Activated CD4-positive, alpha-beta memory T cell treated with anti-CD3 and anti-CD28 coated beads, Interleukin-2, amount 10 ng/mL, durations not matched to agents 7 days and 5 days (primary cell): ENCODE data around the gene PCED1A. TPM values are rescaled to one million over a fixed set of nuclear protein-coding genes. Genes with fewer than 3 reads are reported as not detected.
"Not testable (repeated sequence)": the region's sequence is repeated elsewhere in the genome, so short reads cannot be mapped to it uniquely, and the experiment has no call there.

Experiments
- CTCF ChIA-PET: fragments of 350-600 bp; sonication (Branson Sonifier 250); formaldehyde crosslinking; loops from one replicate; lab custom pipeline; 2021; ENCODE audit warnings: antibody characterized with exemption, inconsistent platforms; lab: Charles Lee
- POLR2A ChIA-PET: fragments of 350-600 bp; sonication (Branson Sonifier 250); formaldehyde crosslinking; loops from one replicate; lab custom pipeline; 2021; ENCODE audit warnings: antibody characterized with exemption; lab: Charles Lee
- DNase-seq: peaks from one replicate; pipeline ENCODE4 v3.0.0-alpha.2; 2020
- H3K27ac Mint-ChIP-seq: one replicate; pipeline ENCODE4 v1.8.0; 2021; ENCODE audit warnings: mild to moderate bottlenecking, mixed read lengths
- H3K27me3 Mint-ChIP-seq: one replicate; pipeline ENCODE4 v1.8.0; 2021; ENCODE audit warnings: mixed read lengths
- H3K36me3 Mint-ChIP-seq: one replicate; pipeline ENCODE4 v1.8.0; 2021; ENCODE audit warnings: low read depth, mixed read lengths
- H3K4me1 Mint-ChIP-seq: one replicate; pipeline ENCODE4 v1.8.0; 2021; ENCODE audit warnings: mixed read lengths
- H3K4me3 Mint-ChIP-seq: one replicate; pipeline ENCODE4 v1.8.0; 2021; ENCODE audit warnings: mild to moderate bottlenecking, mixed read lengths
- H3K9me3 Mint-ChIP-seq: one replicate; pipeline ENCODE4 v1.8.0; 2021; ENCODE audit warnings: mixed read lengths
- total RNA-seq, 2 experiments: library from RNA; stranded (reverse); gene quantifications; one replicate each; pipeline ENCODE4 v1.2.3, GENCODE V29; 2021

Gene PCED1A
- total RNA-seq, 2 experiments from 2014 or later, result 25.0 to 25.7 TPM

DNA sequence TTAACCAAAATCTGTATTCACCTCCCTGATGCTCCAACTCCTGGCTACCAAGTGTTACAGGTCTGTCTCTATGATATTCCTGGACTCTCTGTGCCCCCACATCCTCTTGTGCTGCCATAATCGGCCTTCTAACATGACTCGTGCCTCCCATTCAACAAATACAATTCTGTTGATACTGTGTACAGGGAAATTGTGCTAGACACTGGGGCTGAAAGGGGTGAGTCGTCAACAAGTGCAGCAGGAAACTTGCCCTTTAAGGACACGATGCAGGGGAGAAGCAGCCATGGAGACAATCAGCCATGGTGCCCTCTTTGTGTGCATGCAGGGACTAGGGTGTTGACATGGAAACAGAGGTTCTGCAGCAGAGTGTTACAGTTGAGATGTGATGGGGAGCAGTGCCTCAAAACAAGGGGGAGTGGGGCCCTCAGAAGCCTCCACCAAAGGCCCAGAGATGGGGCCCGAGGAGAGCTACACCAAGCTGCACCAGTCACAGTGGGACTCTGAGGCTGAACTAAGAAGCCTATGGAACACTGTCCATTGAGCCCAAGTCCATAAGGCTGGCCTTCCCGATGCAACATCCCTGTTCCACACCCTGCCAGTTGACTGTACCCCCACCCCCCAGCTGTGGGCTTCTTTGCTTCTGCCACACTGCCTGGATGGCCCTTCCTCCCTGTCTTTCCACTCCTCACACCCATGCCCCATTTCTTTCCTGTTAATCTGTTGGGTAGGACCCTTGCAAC lies 3.1 kb downstream of the PCED1A start:
- ChIA-PET CTCF (no interaction called here), POLR2A (no interaction called here)
- Mint-ChIP-seq H3K9me3 (no peaks in the 10 kb centered on the region), H3K36me3 (peaks cover 3% of the 10 kb centered on the region), H3K27ac (no peak overlapping the region), H3K27me3 (no peaks in the 10 kb centered on the region), H3K4me3 (no peak overlapping the region), H3K4me1 (peaks cover 13% of the 10 kb centered on the region)
- DNase-seq, result no peak

DNA sequence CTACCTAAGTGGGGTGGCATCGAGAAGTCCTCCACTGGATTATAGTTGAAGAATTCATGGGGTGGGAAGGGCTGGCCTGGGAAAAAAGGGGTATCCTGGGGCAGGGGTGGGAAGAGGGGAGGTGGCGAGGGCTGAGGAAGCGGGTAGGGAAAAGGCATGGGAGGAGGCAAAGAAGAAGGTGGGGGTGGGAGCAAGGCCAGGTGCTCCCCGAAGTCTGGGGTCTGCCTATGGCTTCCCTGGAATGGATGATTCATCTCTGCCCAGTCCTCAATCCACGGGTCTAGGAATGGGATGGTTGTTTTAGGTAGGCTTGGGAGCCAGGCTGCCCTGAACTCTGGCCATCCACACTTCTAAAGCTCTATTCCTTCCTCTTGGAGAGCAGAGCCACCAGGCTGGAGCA lies 4.4 kb downstream of the PCED1A start:
- no peak for DNase-seq
- Mint-ChIP-seq H3K4me3 (no peak overlapping the region), H3K9me3 (no peaks in the 10 kb centered on the region)

DNA sequence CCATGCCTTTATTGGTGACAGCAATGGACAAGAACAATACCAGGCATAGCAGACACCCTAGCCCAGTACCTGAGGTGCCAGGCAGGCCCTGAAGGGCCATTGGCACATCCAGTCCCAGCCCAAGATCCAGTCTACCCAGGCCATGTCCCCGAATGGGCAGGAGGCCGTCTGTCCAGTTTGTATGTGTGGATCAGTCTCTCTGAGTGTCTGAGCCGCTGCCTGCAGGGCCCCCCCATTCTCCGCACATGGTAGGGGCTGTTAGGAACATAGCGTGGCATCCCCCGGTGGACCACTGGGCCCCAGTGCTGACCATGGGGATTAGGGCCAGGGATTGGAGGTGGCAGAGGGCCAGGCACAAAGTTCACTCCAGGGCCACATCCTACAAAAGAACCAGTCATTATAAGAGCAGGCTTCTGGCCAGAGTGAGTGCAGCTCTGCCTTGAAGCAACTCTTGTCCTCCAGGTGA lies 5.1 kb downstream of the PCED1A start:
- Mint-ChIP-seq H3K27ac (no peak overlapping the region), H3K27me3 (no peaks in the 10 kb centered on the region), H3K36me3 (peaks cover 3% of the 10 kb centered on the region), H3K4me3 (no peak overlapping the region), H3K4me1 (peaks cover 10% of the 10 kb centered on the region), H3K9me3 (no peaks in the 10 kb centered on the region)
- ChIA-PET CTCF (no interaction called here), POLR2A (no interaction called here)
- DNase-seq, result no peak

More for the DNA sequence above, 4.4 kb downstream of the PCED1A start:
- Mint-ChIP-seq H3K36me3 (peaks cover 3% of the 10 kb centered on the region), H3K4me1 (peaks cover 10% of the 10 kb centered on the region), H3K27ac (no peak overlapping the region), H3K27me3 (no peaks in the 10 kb centered on the region)
- ChIA-PET CTCF (no interaction called here), POLR2A (no interaction called here)

DNA sequence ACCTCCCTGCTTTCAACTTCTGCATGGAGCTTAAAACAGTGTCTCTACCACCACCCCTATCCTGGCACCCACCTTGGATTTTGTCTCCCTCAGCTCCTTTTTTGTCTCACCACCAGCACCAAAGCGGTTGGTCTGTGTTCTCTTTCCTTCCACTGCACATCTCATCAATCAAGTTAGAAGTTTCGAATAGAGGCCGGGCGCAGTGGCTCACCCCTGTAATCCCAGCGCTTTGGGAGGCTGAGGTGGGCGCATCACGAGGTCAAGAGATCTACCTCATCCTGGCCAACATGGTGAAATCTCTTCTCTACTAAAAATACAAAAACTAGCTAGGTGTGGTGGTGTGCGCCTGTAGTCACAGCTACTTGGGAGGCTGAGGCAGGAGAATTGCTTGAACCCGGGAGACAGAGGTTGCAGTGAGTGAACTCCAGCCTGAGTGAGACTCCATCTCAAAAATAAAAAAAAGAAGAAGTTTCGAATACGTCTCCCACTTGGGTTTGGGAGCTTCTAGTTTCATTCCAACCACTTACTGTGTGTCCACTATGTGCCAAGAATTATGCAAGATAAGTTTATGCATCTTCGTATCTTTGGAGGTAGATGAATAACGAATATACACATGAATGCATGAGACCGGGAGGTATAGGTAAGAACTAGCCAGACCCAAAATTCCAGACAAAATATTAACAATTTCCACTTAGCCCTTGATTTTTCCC lies 5.9 kb downstream of the PCED1A start:
- POLR2A ChIA-PET, result no interaction called here
- H3K27ac Mint-ChIP-seq, result no peak overlapping the region
- peaks cover 9% of the 10 kb centered on the region for H3K4me1 Mint-ChIP-seq
- H3K4me3 Mint-ChIP-seq, result no peak overlapping the region
- no peaks in the 10 kb centered on the region for H3K9me3 Mint-ChIP-seq
- peaks cover 3% of the 10 kb centered on the region for H3K36me3 Mint-ChIP-seq
- H3K27me3 Mint-ChIP-seq, result no peaks in the 10 kb centered on the region
- CTCF ChIA-PET, result no interaction called here
- no peak for DNase-seq

DNA sequence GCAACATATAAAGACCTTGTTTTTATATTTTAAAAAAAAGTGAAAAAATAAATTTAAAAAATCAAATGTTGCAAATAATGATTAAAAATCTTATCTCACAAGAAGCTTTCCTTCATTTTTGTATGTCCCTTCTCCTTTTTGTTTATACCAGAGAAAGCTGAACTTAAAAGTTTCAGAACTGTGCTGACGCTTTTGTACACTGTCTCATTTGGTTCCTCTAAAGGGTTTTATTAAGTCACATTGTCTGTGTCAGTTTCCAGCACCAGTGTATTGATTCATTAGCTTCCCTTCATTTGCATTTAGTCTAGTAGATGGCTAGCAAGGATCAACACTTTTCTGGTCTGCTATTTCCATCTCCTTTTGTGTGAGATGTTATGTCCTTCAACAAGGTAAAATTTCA lies 6.7 kb downstream of the PCED1A start:
- Mint-ChIP-seq H3K4me1 (peaks cover 4% of the 10 kb centered on the region), H3K27ac (no peak overlapping the region), H3K27me3 (peaks cover 5% of the 10 kb centered on the region), H3K36me3 (no peaks in the 10 kb centered on the region), H3K4me3 (no peak overlapping the region), H3K9me3 (no peaks in the 10 kb centered on the region)
- no peak for DNase-seq
- ChIA-PET CTCF (no interaction called here), POLR2A (no interaction called here)

DNA sequence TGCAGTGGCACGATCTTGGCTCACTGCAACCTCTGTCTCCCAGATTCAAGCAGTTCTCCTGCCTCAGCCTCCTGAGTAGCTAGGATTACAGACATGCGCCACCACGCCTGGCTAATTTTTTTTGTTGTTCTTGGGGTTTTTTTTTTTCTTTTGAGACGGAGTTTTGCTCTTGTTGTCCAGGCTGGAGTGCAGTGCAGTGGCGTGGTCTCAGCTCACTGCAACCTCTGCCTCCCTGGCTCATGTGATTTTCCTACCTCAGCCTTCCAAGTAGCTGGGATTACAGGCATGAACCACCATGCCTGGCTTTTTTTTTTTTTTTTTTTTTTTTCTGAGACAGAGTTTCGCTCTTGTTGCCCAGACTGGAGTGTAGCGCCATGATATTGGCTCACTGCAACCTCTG lies 9.2 kb downstream of the PCED1A start:
- DNase-seq, CTCF ChIA-PET, H3K4me3 Mint-ChIP-seq, H3K9me3 Mint-ChIP-seq, H3K36me3 Mint-ChIP-seq, POLR2A ChIA-PET, H3K27ac Mint-ChIP-seq: not testable (repeated sequence)
- peaks cover 28% of the 10 kb centered on the region for H3K27me3 Mint-ChIP-seq
- H3K4me1 Mint-ChIP-seq, result peaks cover 13% of the 10 kb centered on the region

DNA sequence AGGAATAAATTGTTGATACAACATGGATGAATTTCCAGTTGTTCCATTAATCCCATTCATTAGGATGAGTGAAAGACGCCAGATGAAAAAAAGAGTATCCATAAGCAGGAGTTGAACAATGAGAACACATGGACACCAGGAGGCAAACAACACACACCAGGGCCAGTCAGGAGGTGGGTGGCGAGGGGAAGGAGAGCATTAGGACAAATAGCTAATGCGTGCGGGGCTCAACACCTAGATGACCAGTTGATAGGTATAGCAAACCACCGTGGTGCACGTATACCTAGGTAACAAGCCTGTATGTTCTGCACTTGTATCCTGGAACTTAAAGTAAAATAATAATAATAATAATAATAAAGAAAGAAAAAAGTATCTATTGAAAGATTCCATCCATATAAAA lies 11.1 kb downstream of the PCED1A start:
- peaks cover 34% of the 10 kb centered on the region for H3K27me3 Mint-ChIP-seq

DNA sequence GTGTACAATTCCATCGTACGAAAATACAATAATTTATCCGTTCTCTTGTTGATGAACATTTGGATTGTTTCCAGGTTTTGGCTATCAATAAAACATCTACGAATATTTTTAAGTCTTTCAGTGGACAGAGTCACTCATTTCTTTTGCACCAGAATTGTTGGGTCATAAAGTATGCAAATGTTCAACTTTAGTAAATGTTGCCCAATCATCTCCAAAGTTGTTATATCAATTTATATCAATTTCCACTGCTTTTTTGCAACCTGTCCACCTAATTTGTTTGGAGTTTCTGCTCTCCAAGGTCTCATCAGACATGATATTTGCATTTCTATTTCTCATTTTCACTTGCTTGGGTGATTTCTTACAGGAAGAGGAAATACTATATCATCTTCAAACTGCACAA lies 13.8 kb downstream of the PCED1A start:
- ChIA-PET CTCF (no interaction called here), POLR2A (no interaction called here)
- H3K4me3 Mint-ChIP-seq, result no peak overlapping the region
- no peak for DNase-seq
- H3K27me3 Mint-ChIP-seq, result peaks cover 38% of the 10 kb centered on the region
- no peak overlapping the region for H3K27ac Mint-ChIP-seq
- H3K9me3 Mint-ChIP-seq, result no peaks in the 10 kb centered on the region
- H3K4me1 Mint-ChIP-seq, result peaks cover 22% of the 10 kb centered on the region
- H3K36me3 Mint-ChIP-seq, result no peaks in the 10 kb centered on the region

More for the DNA sequence above, 11.1 kb downstream of the PCED1A start:
- Mint-ChIP-seq H3K27ac (no peak overlapping the region), H3K4me1 (peaks cover 19% of the 10 kb centered on the region), H3K36me3 (no peaks in the 10 kb centered on the region), H3K9me3 (no peaks in the 10 kb centered on the region), H3K4me3 (no peak overlapping the region)
- DNase-seq, result no peak
- POLR2A ChIA-PET, result no interaction called here
- CTCF ChIA-PET, result no interaction called here

DNA sequence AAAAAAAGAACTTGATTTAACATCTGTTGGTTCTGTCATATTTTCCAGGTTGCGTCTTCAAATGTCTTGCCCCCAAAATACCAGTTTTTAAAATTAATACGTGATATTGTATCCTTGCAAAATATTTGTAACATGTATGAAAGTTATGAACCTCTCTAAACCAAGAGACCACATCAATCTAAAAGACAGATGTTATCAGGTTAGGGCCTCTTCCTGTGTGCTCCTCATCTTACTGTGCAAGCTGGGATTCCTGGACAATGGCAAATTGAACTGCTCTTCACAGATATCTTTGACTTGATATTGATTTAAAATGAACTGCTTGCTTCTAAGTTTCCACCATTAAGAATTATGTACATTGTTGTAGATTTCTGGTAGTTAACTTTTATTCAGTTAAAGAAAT lies 14.7 kb downstream of the PCED1A start:
- no peak for DNase-seq
- POLR2A ChIA-PET, result no interaction called here
- Mint-ChIP-seq H3K27ac (no peak overlapping the region), H3K4me3 (no peak overlapping the region), H3K9me3 (no peaks in the 10 kb centered on the region), H3K27me3 (peaks cover 43% of the 10 kb centered on the region), H3K36me3 (no peaks in the 10 kb centered on the region), H3K4me1 (peaks cover 24% of the 10 kb centered on the region)
- CTCF ChIA-PET, result no interaction called here

DNA sequence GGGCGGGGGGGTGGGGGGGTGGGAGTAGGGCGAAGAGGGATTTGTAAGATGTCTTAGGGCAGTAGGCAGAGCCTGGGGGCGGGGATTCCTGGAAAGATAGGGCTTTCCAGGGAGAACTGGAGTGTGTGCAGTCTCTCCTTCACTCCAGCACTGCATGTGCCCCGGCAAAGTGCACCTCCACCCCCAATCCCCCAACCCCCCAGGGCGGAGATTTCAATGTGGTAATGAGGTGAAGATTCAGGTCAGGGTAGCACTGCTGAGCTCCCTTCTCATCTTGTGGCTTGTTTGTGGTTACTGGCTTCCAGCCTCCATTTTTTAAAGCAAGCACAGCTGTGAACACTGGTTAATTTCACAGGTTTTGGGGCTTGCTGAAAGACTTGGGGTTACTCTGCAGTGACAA lies 18.4 kb downstream of the PCED1A start:
- Mint-ChIP-seq H3K27me3 (peaks cover 44% of the 10 kb centered on the region), H3K36me3 (no peaks in the 10 kb centered on the region), H3K27ac (no peak overlapping the region), H3K9me3 (no peaks in the 10 kb centered on the region), H3K4me3 (no peak overlapping the region), H3K4me1 (peaks cover 34% of the 10 kb centered on the region)
- DNase-seq, result peak; percentile 64
- CTCF ChIA-PET, result no interaction called here
- POLR2A ChIA-PET, result interaction anchor here (0.8 to 2.3 kb wide), 2 partner anchors 18 to 21 kb away, joined by 3 to 10 read pairs; partner anchors contain the start of genes PCED1A and VPS16

DNA sequence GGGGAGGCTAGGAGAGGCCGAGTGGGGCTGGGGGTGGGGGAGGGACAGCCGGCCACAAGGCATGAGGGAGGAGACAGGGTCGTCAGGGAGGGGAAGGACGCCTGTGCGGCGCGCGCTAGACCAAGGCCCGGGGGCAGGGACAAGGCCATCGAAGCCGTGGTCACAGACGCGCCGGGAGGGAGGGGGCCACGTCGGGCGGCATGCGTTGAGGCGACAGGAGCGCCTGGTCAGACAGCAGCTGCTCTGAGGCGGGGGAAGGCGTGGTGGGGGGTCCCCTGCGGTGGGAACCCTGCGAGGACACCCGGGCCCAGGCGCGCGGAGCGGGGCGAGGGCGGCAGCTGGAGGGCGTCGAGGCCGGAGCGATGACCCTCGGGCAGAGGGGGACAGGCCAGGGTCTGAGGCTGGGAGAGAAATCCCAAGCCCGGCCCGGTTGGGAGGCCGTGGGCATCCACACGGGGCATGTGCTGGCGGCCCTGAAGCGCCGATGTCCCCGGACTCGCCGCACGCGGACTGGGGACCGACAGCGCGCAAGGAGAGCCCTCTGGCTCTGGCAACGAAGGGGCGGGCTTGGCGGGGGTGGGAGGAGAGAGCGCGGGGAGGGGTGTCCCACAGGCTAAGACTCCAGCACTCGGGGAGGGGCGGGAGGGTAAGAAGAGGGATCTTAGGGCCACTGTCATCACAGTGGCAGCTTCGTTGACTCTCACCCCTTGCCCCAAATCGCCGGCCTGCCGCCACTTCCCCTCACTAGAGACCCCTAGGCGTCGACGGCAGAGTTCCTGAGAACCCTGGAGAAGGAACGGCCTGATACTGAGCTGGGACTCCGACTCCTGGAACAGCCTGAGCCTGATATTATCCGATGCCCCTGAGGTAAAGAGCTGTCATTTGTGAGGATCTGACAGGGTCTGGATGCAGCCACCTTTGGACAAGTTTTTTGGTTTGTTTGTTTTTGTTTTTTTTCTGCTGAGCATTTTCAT lies 19.3 kb downstream of the PCED1A start:
- no peak for DNase-seq
- ChIA-PET POLR2A (interaction anchor here (0.8 to 2.3 kb wide), 2 partner anchors 19 to 20 kb away, joined by 3 to 10 read pairs; partner anchors contain the start of genes PCED1A and VPS16), CTCF (no interaction called here)
- no peaks in the 10 kb centered on the region for H3K36me3 Mint-ChIP-seq
- H3K4me3 Mint-ChIP-seq, result no peak overlapping the region
- no peaks in the 10 kb centered on the region for H3K9me3 Mint-ChIP-seq
- H3K27ac Mint-ChIP-seq, result no peak overlapping the region
- peaks cover 26% of the 10 kb centered on the region for H3K4me1 Mint-ChIP-seq
- H3K27me3 Mint-ChIP-seq, result peaks cover 37% of the 10 kb centered on the region

DNA sequence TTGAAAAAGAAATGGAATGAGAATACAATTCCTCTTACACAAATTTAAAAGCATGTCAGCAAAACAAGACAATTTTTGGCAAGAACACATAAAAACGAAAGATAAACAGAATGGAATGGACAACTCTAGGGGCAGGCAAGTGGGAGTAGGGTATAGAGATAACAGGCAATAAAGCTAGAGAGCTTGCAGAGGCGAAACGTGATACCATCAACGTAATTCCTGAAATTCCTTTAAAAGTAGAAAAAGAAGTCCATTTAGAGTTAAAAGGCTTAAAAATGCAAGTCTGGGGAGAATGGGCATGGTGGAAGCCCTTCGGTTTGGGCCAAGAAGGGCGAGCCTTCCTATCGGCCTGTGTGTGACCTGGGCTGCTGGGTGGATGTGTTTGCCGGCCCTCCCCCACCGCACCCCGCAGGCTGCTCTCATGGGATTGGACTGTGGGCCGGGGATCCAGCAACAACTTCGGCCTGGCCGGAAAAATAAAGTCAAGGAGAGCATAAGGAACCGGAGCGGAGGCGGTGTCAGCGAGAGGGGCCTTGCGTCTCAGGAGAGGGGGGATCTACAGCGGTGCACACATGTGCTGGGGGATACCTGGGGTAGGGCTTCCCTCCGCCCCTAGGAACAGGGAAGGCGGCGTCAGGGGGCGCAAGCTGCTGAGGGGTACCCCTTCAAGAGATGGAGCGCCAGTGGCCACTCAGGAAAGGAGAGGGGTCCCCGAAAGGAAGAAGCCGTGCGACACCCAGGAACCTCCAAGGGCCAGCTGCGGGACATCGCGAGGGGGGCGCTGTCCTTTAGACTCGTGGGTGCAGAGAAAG lies 20.2 kb downstream of the PCED1A start:
- Mint-ChIP-seq H3K4me1 (peaks cover 20% of the 10 kb centered on the region), H3K27ac (no peak overlapping the region), H3K36me3 (no peaks in the 10 kb centered on the region), H3K27me3 (peaks cover 32% of the 10 kb centered on the region), H3K4me3 (no peak overlapping the region), H3K9me3 (no peaks in the 10 kb centered on the region)
- ChIA-PET POLR2A (interaction anchor here (2.3 kb wide), 1 partner anchor 20 kb away, joined by 10 read pairs; the partner anchor contains the start of genes PCED1A and VPS16), CTCF (no interaction called here)
- DNase-seq, result peak; percentile 13
